IMR-90 (cell line): ENCODE data around the gene ITGAE. TPM values are rescaled to one million over a fixed set of nuclear protein-coding genes. Genes with fewer than 3 reads are reported as not detected.

Experiments
- ATAC-seq: fragments of 200-7000 bp; cut with Tn5 transposase; 2 replicates; pipeline ENCODE4 v1.9.1; 2020; ENCODE audit warnings: low read depth, mild to moderate bottlenecking, moderate library complexity
- BruUV-seq: library from RNA; stranded (reverse); fragments of 400-500 nt; replicated peaks from 2 replicates; lab custom pipeline; 2021; lab: Mats Ljungman, UMichigan
- CTCF ChIA-PET: fragments of 300-600 bp; formaldehyde crosslinking; extraction: SDS; loops from one replicate; lab custom pipeline; 2021; ENCODE audit warnings: antibody characterized with exemption; lab: Yijun Ruan, JAX
- POLR2A ChIA-PET: fragments of 300-600 bp; sonication (Branson Sonifier 250); formaldehyde crosslinking; loops from one replicate; lab custom pipeline; 2022; ENCODE audit warnings: antibody characterized with exemption; ENCODE audit not compliant: unreplicated experiment; lab: Charles Lee
- DNase-seq: peaks from one replicate; pipeline ENCODE4 v3.0.0; 2013
- H2AFZ ChIP-seq: replicated peaks from 2 replicates; pipeline ENCODE3; 2013; ENCODE audit warnings: low read length, mild to moderate bottlenecking; ENCODE audit not compliant: poor library complexity
- H2AK5ac ChIP-seq: 2 replicates; pipeline ENCODE4 v1.6.1; 2013; ENCODE audit warnings: low read depth, low read length, inconsistent platforms
- H2AK9ac ChIP-seq: replicated peaks from 2 replicates; pipeline ENCODE3; 2013; ENCODE audit warnings: mild to moderate bottlenecking, low read depth, low read length, moderate library complexity; ENCODE audit not compliant: poor library complexity
- H2BK120ac ChIP-seq: 2 replicates; pipeline ENCODE4 v1.6.1; 2013; ENCODE audit warnings: low read depth, low read length, inconsistent platforms
- H2BK15ac ChIP-seq: 3 replicates; pipeline ENCODE4 v1.6.1; 2013; ENCODE audit warnings: low read depth, low read length, inconsistent platforms
- H2BK20ac ChIP-seq: 2 replicates; pipeline ENCODE4 v1.6.1; 2013; ENCODE audit warnings: low read depth, mild to moderate bottlenecking, inconsistent platforms, low read length, moderate library complexity
- H2BK5ac ChIP-seq: 2 replicates; pipeline ENCODE4 v1.6.1; 2013; ENCODE audit warnings: mild to moderate bottlenecking, low read depth, low read length, inconsistent platforms; ENCODE audit not compliant: poor library complexity, severe bottlenecking
- H3K14ac ChIP-seq: replicated peaks from 2 replicates; pipeline ENCODE4 v1.6.1; 2013; ENCODE audit warnings: low read depth, low read length, inconsistent platforms
- H3K18ac ChIP-seq: 2 replicates; pipeline ENCODE4 v1.6.1; 2013; ENCODE audit warnings: low read depth, low read length, control low read depth
- H3K23ac ChIP-seq: 2 replicates; pipeline ENCODE4 v1.6.1; 2013; ENCODE audit warnings: low read depth, low read length, inconsistent platforms
- H3K27ac ChIP-seq: 2 replicates; pipeline ENCODE4 v1.5.1; 2013; ENCODE audit warnings: mild to moderate bottlenecking, control low read depth, low read length; ENCODE audit not compliant: insufficient read depth
- H3K27me3 ChIP-seq: 2 replicates; pipeline ENCODE4 v1.6.1; 2013; ENCODE audit warnings: low read length; ENCODE audit not compliant: control insufficient read depth, insufficient read depth
- H3K36me3 ChIP-seq: 2 replicates; pipeline ENCODE4 v1.6.1; 2013; ENCODE audit warnings: low read length, mixed read lengths; ENCODE audit not compliant: control insufficient read depth, insufficient read depth
- H3K4ac ChIP-seq: 2 replicates; pipeline ENCODE4 v1.6.1; 2013; ENCODE audit warnings: low read depth, low read length, inconsistent platforms
- H3K4me1 ChIP-seq: 2 replicates; pipeline ENCODE4 v1.6.1; 2013; ENCODE audit warnings: low read length, mixed read lengths; ENCODE audit not compliant: control insufficient read depth, insufficient read depth
- H3K4me2 ChIP-seq: 2 replicates; pipeline ENCODE4 v1.6.1; 2013; ENCODE audit warnings: low read depth, mild to moderate bottlenecking, control low read depth, low read length, moderate library complexity
- H3K4me3 ChIP-seq: 2 replicates; pipeline ENCODE4 v1.5.1; 2013; ENCODE audit warnings: low read depth, mild to moderate bottlenecking, control low read depth, low read length, moderate library complexity; ENCODE audit not compliant: insufficient read depth
- H3K56ac ChIP-seq: 2 replicates; pipeline ENCODE4 v1.6.1; 2013; ENCODE audit warnings: low read length, inconsistent platforms; ENCODE audit not compliant: insufficient read depth; ENCODE audit errors: extremely low read depth
- H3K79me1 ChIP-seq, 2 experiments: 2 replicates each; pipeline ENCODE4 v1.6.1; 2013; ENCODE audit warnings: low read length in 2 of 2, inconsistent platforms in 1 of 2, low read depth in 1 of 2
- H3K9ac ChIP-seq: 2 replicates; pipeline ENCODE4 v1.6.1; 2013; ENCODE audit warnings: low read depth, low read length, control low read depth
- H3K9me1 ChIP-seq: 2 replicates; pipeline ENCODE4 v1.6.1; 2013; ENCODE audit warnings: low read length, inconsistent platforms; ENCODE audit not compliant: insufficient read depth
- H3K9me3 ChIP-seq: 2 replicates; pipeline ENCODE4 v1.6.1; 2013; ENCODE audit warnings: low read length; ENCODE audit not compliant: control insufficient read depth, insufficient read depth
- H4K20me1 ChIP-seq: 2 replicates; pipeline ENCODE4 v1.6.1; 2013; ENCODE audit warnings: low read length, inconsistent platforms; ENCODE audit not compliant: insufficient read depth
- H4K5ac ChIP-seq: 2 replicates; pipeline ENCODE4 v1.6.1; 2013; ENCODE audit warnings: mild to moderate bottlenecking, low read depth, low read length, control low read depth
- H4K8ac ChIP-seq, 2 experiments: 2 replicates each; pipeline ENCODE4 v1.6.1; 2013; ENCODE audit warnings: low read depth in 2 of 2, low read length in 2 of 2, control low read depth in 1 of 2, inconsistent platforms in 1 of 2
- H4K91ac ChIP-seq: 2 replicates; pipeline ENCODE4 v1.6.1; 2013; ENCODE audit warnings: low read depth, low read length, inconsistent platforms; ENCODE audit not compliant: insufficient read depth
- BHLHE40 ChIP-seq: fragments of 150-350 bp; IDR thresholded peaks from 2 replicates; pipeline ENCODE4 v1.6.1; 2016; ENCODE audit warnings: mild to moderate bottlenecking, low read depth, low read length
- CTCF ChIP-seq: conservative IDR thresholded peaks from 2 replicates; pipeline ENCODE4 v1.5.1; 2012; ENCODE audit warnings: mild to moderate bottlenecking, low read depth, low read length, improper control_type of control experiment
- FOS ChIP-seq: fragments of 150-350 bp; IDR thresholded peaks from 2 replicates; pipeline ENCODE4 v1.6.1; 2016; ENCODE audit warnings: low read depth, low read length
- MAZ ChIP-seq: IDR thresholded peaks from 2 replicates; pipeline ENCODE4 v1.6.1; 2012; ENCODE audit warnings: low read depth, mild to moderate bottlenecking, low read length, improper control_type of control experiment, moderate library complexity, borderline replicate concordance
- POLR2A ChIP-seq: IDR thresholded peaks from 2 replicates; pipeline ENCODE4 v1.6.1; 2012; ENCODE audit warnings: mild to moderate bottlenecking, low read depth, low read length
- SMC3 ChIP-seq: fragments of 150-350 bp; IDR thresholded peaks from 2 replicates; pipeline ENCODE4 v1.6.1; 2016; ENCODE audit warnings: low read depth, mild to moderate bottlenecking, antibody characterized with exemption, low read length, moderate library complexity
- WGBS, 2 experiments: methylation state at CpG; one replicate each; pipeline versions ENCODE4 v1.1.5 to v1.1.7; 2013; ENCODE audit warnings: missing lambda C conversion rate in 2 of 2; ENCODE audit not compliant: insufficient read length in 1 of 2; ENCODE audit errors: extremely low coverage in 2 of 2; 5-methylcytosine and 5-hydroxymethylcytosine counted together
- dilution Hi-C: fragments of 300-500 bp; cut with HindIII; formaldehyde crosslinking; loops from one replicate; pipeline ENCODE4 v1.14.3; 2018; ENCODE audit warnings: low sequenced_read_pairs; ENCODE audit not compliant: unreplicated experiment
- in situ Hi-C: fragments of 300-500 bp; cut with MboI; formaldehyde crosslinking; loops from 3 replicates; pipeline ENCODE4 v1.14.3; 2019; ENCODE audit warnings: low sequenced_read_pairs, inconsistent platforms, mixed read lengths
- intact Hi-C: fragments of 100-400 bp; cut with micrococcal nuclease; formaldehyde crosslinking; loops from 2 replicates; pipeline ENCODE4 v1.10.0; 2022
- polyA plus RNA-seq, 3 experiments: library from polyadenylated mRNA; depleted of rRNA; stranded (reverse); fragments of >200 nt; gene quantifications; 2 replicates each; pipeline ENCODE4 v1.2.3, GENCODE V29; 2012; ENCODE audit warnings: low replicate concordance in 1 of 3
- total RNA-seq: library from RNA; depleted of rRNA; stranded (reverse); fragments of >200 nt; gene quantifications from 2 replicates; pipeline ENCODE4 v1.2.3, GENCODE V29; 2012

Gene ITGAE
- total and polyA plus RNA-seq, 2 of the 4 experiments (the other 2 are of a cell fraction), result 54.1 to 60.8 TPM

GRCh38 chr17:3681565-3681964, 119.4 kb downstream of the ITGAE start:
- WGBS, 2 experiments, result 55% methylated on average over 3 of the region's 20 CpGs; no CpG with 5 or more reads in 1 of the 2 experiments
- ChIA-PET POLR2A (no interaction called here), CTCF (no interaction called here)
- Histone ChIP-seq H2AK5ac (no peak overlapping the region), H3K36me3 (no peaks in the 10 kb centered on the region), H3K14ac (no peak overlapping the region), H3K27me3 (peaks cover 11% of the 10 kb centered on the region), H2BK20ac (no peak overlapping the region), H2AFZ (no peak overlapping the region), H3K4me2 (no peak overlapping the region), H4K91ac (no peak overlapping the region), H2BK15ac (no peak overlapping the region), H4K20me1 (no peaks in the 10 kb centered on the region), H3K4ac (no peak overlapping the region), H2BK5ac (no peak overlapping the region), H3K79me1 (no peaks in the 10 kb centered on the region), H2BK120ac (no peak overlapping the region), H3K18ac (no peak overlapping the region), H3K4me1 (no peaks in the 10 kb centered on the region), H3K9me1 (no peaks in the 10 kb centered on the region), H2AK9ac (no peak overlapping the region), H4K5ac (no peak overlapping the region), H3K23ac (no peak overlapping the region), H3K9me3 (no peaks in the 10 kb centered on the region), H3K9ac (no peak overlapping the region), H4K8ac (no peak overlapping the region), H3K56ac (no peak overlapping the region), H3K4me3 (no peak overlapping the region), H3K27ac (no peak overlapping the region)
- dilution Hi-C loops, result no loop called here
- no peak for ATAC-seq
- TF ChIP-seq CTCF (no peak), SMC3 (no peak), MAZ (no peak), FOS (no peak), BHLHE40 (no peak), POLR2A (no peak)
- intact Hi-C loops, result loop anchor here (5.0 kb wide), 1 partner anchor 41 kb away; the partner anchor contains the start of gene HASPIN
- in situ Hi-C loops, result no loop called here
- BruUV-seq, result no TSS peak
- no peak for DNase-seq
